Measurements from ENCODE around the gene SPSB4. TPM values are rescaled to one million over a fixed set of nuclear protein-coding genes. Genes with fewer than 3 reads are reported as not detected.

Gene SPSB4
- total RNA-seq, 1 donor from 2014 or later, result 1.2 TPM

DNA sequence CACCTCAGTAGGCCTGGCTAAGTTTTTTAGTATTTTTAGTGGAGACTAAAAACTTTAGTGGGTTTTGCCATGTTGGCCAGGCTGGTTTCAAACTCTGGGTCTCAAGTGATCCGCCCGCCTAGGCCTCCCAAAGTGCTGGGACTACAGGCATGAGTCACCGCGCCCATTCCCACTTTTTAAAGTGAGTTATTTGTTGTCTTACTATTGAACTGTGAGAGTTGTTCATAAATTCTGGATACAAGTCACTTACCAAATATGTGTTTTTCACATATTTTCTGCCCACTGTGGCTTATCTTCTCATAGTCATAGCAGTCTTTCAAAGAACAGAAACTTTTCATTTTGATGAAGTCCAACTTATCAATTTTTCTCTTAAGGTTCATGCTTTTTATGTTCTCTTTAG is 29.9 kb upstream of the SPSB4 start:
- no peak overlapping the region for H3K4me3 Mint-ChIP-seq (ENCODE audit: unreplicated experiment)
- H3K27me3 Mint-ChIP-seq (ENCODE audit: unreplicated experiment), result no peaks in the 10 kb centered on the region
- no peak for DNase-seq (ENCODE audit: low spot score)
- TF ChIP-seq, protein P1, sequence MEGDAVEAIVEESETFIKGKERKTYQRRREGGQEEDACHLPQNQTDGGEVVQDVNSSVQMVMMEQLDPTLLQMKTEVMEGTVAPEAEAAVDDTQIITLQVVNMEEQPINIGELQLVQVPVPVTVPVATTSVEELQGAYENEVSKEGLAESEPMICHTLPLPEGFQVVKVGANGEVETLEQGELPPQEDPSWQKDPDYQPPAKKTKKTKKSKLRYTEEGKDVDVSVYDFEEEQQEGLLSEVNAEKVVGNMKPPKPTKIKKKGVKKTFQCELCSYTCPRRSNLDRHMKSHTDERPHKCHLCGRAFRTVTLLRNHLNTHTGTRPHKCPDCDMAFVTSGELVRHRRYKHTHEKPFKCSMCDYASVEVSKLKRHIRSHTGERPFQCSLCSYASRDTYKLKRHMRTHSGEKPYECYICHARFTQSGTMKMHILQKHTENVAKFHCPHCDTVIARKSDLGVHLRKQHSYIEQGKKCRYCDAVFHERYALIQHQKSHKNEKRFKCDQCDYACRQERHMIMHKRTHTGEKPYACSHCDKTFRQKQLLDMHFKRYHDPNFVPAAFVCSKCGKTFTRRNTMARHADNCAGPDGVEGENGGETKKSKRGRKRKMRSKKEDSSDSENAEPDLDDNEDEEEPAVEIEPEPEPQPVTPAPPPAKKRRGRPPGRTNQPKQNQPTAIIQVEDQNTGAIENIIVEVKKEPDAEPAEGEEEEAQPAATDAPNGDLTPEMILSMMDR (IDR thresholded peaks at IDR 0.05; ENCODE audit: unreplicated experiment), result no peak
- no peaks in the 10 kb centered on the region for H3K9me3 Mint-ChIP-seq (ENCODE audit: unreplicated experiment)
- no peak overlapping the region for H3K27ac Mint-ChIP-seq (ENCODE audit: unreplicated experiment)
- H3K36me3 Mint-ChIP-seq (ENCODE audit: low read depth, unreplicated experiment), result no peaks in the 10 kb centered on the region
- H3K4me1 Mint-ChIP-seq (ENCODE audit: unreplicated experiment), result peaks cover 9% of the 10 kb centered on the region

DNA sequence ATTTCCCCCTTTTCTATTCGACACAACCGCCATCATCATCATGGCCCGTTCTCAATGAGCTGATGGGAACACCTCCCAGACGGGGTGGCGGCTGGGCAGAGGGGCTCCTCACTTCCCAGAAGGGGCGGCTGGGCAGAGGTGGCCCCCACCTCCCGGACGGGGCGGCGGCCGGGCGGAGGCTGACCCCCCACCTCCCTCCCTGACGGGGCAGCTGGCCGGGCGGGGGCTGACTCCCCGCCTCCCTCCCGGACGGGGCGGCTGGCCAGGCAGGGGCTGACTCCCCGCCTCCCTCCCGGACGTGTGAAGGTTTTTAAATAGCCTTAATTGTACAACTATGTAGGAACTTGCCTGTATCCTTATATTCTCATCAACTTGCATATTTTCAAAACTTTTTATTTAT is 20.9 kb upstream of the SPSB4 start:
- H3K4me1 Mint-ChIP-seq (ENCODE audit: unreplicated experiment), result no peaks in the 10 kb centered on the region
- H3K27me3 Mint-ChIP-seq (ENCODE audit: unreplicated experiment), result no peaks in the 10 kb centered on the region
- no peak for DNase-seq (ENCODE audit: low spot score)
- no peaks in the 10 kb centered on the region for H3K9me3 Mint-ChIP-seq (ENCODE audit: unreplicated experiment)
- H3K27ac Mint-ChIP-seq (ENCODE audit: unreplicated experiment), result no peak overlapping the region
- no peaks in the 10 kb centered on the region for H3K36me3 Mint-ChIP-seq (ENCODE audit: low read depth, unreplicated experiment)
- TF ChIP-seq, protein P1 (IDR thresholded peaks at IDR 0.05; ENCODE audit: unreplicated experiment), result no peak
- no peak overlapping the region for H3K4me3 Mint-ChIP-seq (ENCODE audit: unreplicated experiment)

DNA sequence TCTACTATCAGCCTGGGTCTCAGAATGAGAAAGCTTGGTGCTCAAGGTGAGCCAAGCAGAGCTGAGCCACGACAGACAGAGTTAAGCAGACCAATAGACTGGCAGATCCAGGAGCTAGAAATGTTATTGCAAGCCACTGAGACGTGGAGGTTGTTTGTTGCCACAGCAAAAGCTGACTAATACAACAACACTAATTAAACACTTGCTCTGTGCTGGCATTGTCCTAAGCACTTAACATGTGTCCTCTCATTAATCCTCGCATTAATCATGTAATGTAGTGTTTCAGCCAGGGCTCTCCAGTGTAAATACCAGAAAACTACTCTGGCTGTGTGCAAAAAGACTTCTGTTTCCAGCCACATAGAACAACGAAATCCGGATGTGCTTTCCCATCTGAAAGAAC is 11.6 kb upstream of the SPSB4 start:
- H3K4me1 Mint-ChIP-seq (ENCODE audit: unreplicated experiment), result no peaks in the 10 kb centered on the region
- H3K36me3 Mint-ChIP-seq (ENCODE audit: low read depth, unreplicated experiment), result no peaks in the 10 kb centered on the region
- no peak overlapping the region for H3K27ac Mint-ChIP-seq (ENCODE audit: unreplicated experiment)
- H3K9me3 Mint-ChIP-seq (ENCODE audit: unreplicated experiment), result no peaks in the 10 kb centered on the region
- TF ChIP-seq, protein P1 (IDR thresholded peaks at IDR 0.05; ENCODE audit: unreplicated experiment), result no peak
- no peak for DNase-seq (ENCODE audit: low spot score)
- H3K27me3 Mint-ChIP-seq (ENCODE audit: unreplicated experiment), result no peaks in the 10 kb centered on the region
- H3K4me3 Mint-ChIP-seq (ENCODE audit: unreplicated experiment), result no peak overlapping the region

DNA sequence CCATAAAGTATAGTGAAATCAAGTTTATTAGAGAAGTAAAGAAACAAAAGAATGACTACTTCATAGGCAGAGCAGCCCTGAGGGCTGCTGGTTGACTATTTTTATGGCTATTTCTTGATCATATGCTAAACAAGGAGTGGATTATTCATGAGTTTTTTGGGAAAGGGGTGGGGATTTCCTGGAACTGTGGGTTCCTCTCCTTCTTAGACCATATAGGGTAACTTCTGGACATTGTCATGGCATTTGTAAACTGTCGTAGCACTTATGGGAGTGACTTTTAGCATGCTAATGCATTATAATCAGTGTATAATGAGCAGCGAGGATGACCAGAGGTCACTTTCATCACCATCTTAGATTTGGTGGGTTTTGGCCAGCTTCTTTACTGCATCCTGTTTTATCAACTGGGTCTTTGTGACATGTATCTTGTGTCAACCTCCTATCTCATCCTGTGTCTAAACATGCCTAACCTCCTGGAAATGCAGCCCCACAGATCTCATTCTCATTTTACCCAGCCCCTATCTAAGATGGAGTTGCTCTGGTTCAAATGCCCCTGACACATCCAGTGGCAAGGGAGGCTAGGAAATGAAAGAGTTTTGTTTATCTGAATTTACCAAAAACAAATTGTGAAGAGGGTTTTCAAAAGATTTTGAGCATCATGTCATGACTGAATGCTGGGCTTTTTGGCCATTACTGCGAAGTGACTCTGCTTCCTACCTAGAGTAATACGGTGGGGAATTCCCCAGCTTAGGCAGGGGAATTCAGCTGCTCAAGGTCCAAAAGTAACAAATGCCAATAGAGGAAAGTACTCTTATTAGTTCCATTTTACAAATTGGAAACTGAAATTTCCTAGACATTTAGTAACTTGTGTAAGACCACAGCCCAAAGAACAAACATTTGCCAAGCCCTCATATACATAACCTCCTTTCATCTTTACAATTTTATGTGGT is 6.2 kb upstream of the SPSB4 start:
- Mint-ChIP-seq H3K4me1 (ENCODE audit: unreplicated experiment) (no peaks in the 10 kb centered on the region), H3K27me3 (ENCODE audit: unreplicated experiment) (peaks cover 2% of the 10 kb centered on the region), H3K4me3 (ENCODE audit: unreplicated experiment) (no peak overlapping the region), H3K36me3 (ENCODE audit: low read depth, unreplicated experiment) (no peaks in the 10 kb centered on the region), H3K27ac (ENCODE audit: unreplicated experiment) (no peak overlapping the region), H3K9me3 (ENCODE audit: unreplicated experiment) (no peaks in the 10 kb centered on the region)
- DNase-seq (ENCODE audit: low spot score), result no peak
- TF ChIP-seq, protein P1 (IDR thresholded peaks at IDR 0.05; ENCODE audit: unreplicated experiment), result no peak

DNA sequence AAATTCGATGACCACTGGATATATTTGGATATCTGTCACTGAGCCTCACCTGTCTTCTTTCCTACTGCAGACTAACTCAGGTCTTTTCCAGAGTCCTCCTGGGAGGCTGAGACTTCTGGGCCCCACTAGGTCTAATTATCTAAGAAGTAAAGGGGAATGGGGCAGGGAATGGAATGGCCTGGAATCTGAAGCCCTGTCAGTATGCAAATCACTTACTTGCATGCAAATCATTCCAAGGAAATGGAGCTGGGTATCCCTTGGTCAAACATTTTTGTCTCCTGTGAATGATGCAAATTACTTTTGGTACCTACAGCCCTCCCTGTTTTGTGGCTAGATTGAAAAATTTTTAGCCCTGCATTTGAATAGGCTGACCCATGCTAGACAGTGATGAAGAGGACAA is 5.3 kb upstream of the SPSB4 start:
- DNase-seq (ENCODE audit: low spot score), result no peak
- H3K27me3 Mint-ChIP-seq (ENCODE audit: unreplicated experiment), result peaks cover 10% of the 10 kb centered on the region
- H3K27ac Mint-ChIP-seq (ENCODE audit: unreplicated experiment), result no peak overlapping the region
- no peaks in the 10 kb centered on the region for H3K9me3 Mint-ChIP-seq (ENCODE audit: unreplicated experiment)
- H3K4me1 Mint-ChIP-seq (ENCODE audit: unreplicated experiment), result no peaks in the 10 kb centered on the region
- TF ChIP-seq, protein P1 (IDR thresholded peaks at IDR 0.05; ENCODE audit: unreplicated experiment), result no peak
- no peak overlapping the region for H3K4me3 Mint-ChIP-seq (ENCODE audit: unreplicated experiment)
- no peaks in the 10 kb centered on the region for H3K36me3 Mint-ChIP-seq (ENCODE audit: low read depth, unreplicated experiment)

Measured in endothelial cell (in vitro differentiated cells).